ENCODE measurements around the gene TNF. TPM values are rescaled to one million over a fixed set of nuclear protein-coding genes. Genes with fewer than 3 reads are reported as not detected.

The TNF gene
- polyA plus RNA-seq, 1 donor (not counting 4 experiments of a cell fraction or from before 2014, with no cell fraction given), result 2.3 TPM

GRCh38 chr6:31532644-31533454 is 42.5 kb upstream of the TNF start:
- Histone ChIP-seq H3K9me1 (ENCODE audit: control insufficient read depth, extremely low read depth, insufficient read depth, low read length) (no peaks in the 10 kb centered on the region), H3K4me2 (ENCODE audit: control insufficient read depth, extremely low read depth, insufficient read depth, low read depth, low read length) (no peak overlapping the region), H3K36me3 (ENCODE audit: control insufficient read depth in 2 of 2, extremely low read depth in 1 of 2, insufficient read depth in 2 of 2, low read length in 2 of 2) (peaks cover 52 to 55% of the 10 kb centered on the region in 2 experiments), H2AFZ (ENCODE audit: control insufficient read depth, low read length) (no peak overlapping the region), H3K4me3 (ENCODE audit: control insufficient read depth in 2 of 3, extremely low read depth in 1 of 3, insufficient read depth in 2 of 3, low read depth in 1 of 3, low read length in 3 of 3) (no peak overlapping the region), H3K9ac (ENCODE audit: control insufficient read depth, extremely low read depth, insufficient read depth, low read length) (no peak overlapping the region), H3K9me3 (ENCODE audit: control insufficient read depth, low read depth, low read length) (no peaks in the 10 kb centered on the region), H3K27ac (ENCODE audit: control insufficient read depth, insufficient read depth, low read length) (no peak overlapping the region), H3K79me2 (ENCODE audit: control insufficient read depth, insufficient read depth, low read length) (peaks cover 42% of the 10 kb centered on the region), H4K20me1 (ENCODE audit: control insufficient read depth, extremely low read depth, insufficient read depth, low read length) (peaks cover 28% of the 10 kb centered on the region), H3K27me3 (ENCODE audit: control insufficient read depth, extremely low read depth, insufficient read depth, low read length) (no peaks in the 10 kb centered on the region), H3K4me1 (ENCODE audit: control insufficient read depth, extremely low read depth, insufficient read depth, low read length) (no peaks in the 10 kb centered on the region)
- TF ChIP-seq EZH2 (IDR thresholded peaks at IDR 0.05; ENCODE audit: low read length) (no peak), CTCF (optimal IDR thresholded peaks at IDR 0.05 in 1 of 3, IDR thresholded peaks at IDR 0.05 in 1 of 3, conservative IDR thresholded peaks at IDR 0.05 in 1 of 3; ENCODE audit: extremely low read depth in 1 of 3, insufficient read depth in 2 of 3, low read length in 3 of 3) (no peak)
- FAIRE-seq (no peak), DNase-seq (ENCODE audit: low read depth, low spot score) (no peak)
- dilution Hi-C loops (cut with MboI; ENCODE audit: extremely low pct_ligation_motif_present, low sequenced_read_pairs), result no loop called here

GRCh38 chr6:31533455-31533841 is 41.9 kb upstream of the TNF start:
- Histone ChIP-seq H3K4me3 (ENCODE audit: control insufficient read depth in 2 of 3, extremely low read depth in 1 of 3, insufficient read depth in 2 of 3, low read depth in 1 of 3, low read length in 3 of 3) (no peak overlapping the region), H3K4me1 (ENCODE audit: control insufficient read depth, extremely low read depth, insufficient read depth, low read length) (peaks cover 2% of the 10 kb centered on the region), H3K79me2 (ENCODE audit: control insufficient read depth, insufficient read depth, low read length) (peaks cover 48% of the 10 kb centered on the region), H3K9me3 (ENCODE audit: control insufficient read depth, low read depth, low read length) (no peaks in the 10 kb centered on the region), H3K4me2 (ENCODE audit: control insufficient read depth, extremely low read depth, insufficient read depth, low read depth, low read length) (no peak overlapping the region), H2AFZ (ENCODE audit: control insufficient read depth, low read length) (no peak overlapping the region), H3K36me3 (ENCODE audit: control insufficient read depth in 2 of 2, extremely low read depth in 1 of 2, insufficient read depth in 2 of 2, low read length in 2 of 2) (peaks cover 53 to 59% of the 10 kb centered on the region in 2 experiments), H4K20me1 (ENCODE audit: control insufficient read depth, extremely low read depth, insufficient read depth, low read length) (peaks cover 31% of the 10 kb centered on the region), H3K9ac (ENCODE audit: control insufficient read depth, extremely low read depth, insufficient read depth, low read length) (no peak overlapping the region), H3K27ac (ENCODE audit: control insufficient read depth, insufficient read depth, low read length) (no peak overlapping the region), H3K9me1 (ENCODE audit: control insufficient read depth, extremely low read depth, insufficient read depth, low read length) (no peaks in the 10 kb centered on the region), H3K27me3 (ENCODE audit: control insufficient read depth, extremely low read depth, insufficient read depth, low read length) (no peaks in the 10 kb centered on the region)
- FAIRE-seq (no peak), DNase-seq (ENCODE audit: low read depth, low spot score) (no peak)
- dilution Hi-C loops (cut with MboI; ENCODE audit: extremely low pct_ligation_motif_present, low sequenced_read_pairs), result no loop called here
- TF ChIP-seq EZH2 (IDR thresholded peaks at IDR 0.05; ENCODE audit: low read length) (no peak), CTCF (optimal IDR thresholded peaks at IDR 0.05 in 1 of 3, IDR thresholded peaks at IDR 0.05 in 1 of 3, conservative IDR thresholded peaks at IDR 0.05 in 1 of 3; ENCODE audit: extremely low read depth in 1 of 3, insufficient read depth in 2 of 3, low read length in 3 of 3) (no peak)
